Ovary (tissue), 9 donors: ENCODE data around the gene WWTR1. TPM values are rescaled to one million over a fixed set of nuclear protein-coding genes. Genes with fewer than 3 reads are reported as not detected.

ENCODE experiments used
- DNase-seq, 5 donors: peaks; one replicate each; pipeline ENCODE4 v3.0.0-alpha.2; 2019 to 2020
- H3K27ac ChIP-seq, 2 donors: fragments of 200-600 bp; one replicate each; pipeline versions ENCODE4 v1.5.1 to v1.8.0; 2019 to 2022
- H3K27me3 ChIP-seq: fragments of 200-600 bp; one replicate; pipeline ENCODE4 v1.8.0; 2022
- H3K36me3 ChIP-seq: fragments of 200-600 bp; sonication (generic); one replicate; pipeline ENCODE4 v1.5.1; 2019
- H3K4me1 ChIP-seq: one replicate; pipeline ENCODE4 v1.8.1; 2013; ENCODE audit warnings: mild to moderate bottlenecking, moderate library complexity; ENCODE audit not compliant: insufficient read depth
- H3K4me3 ChIP-seq: fragments of 200-600 bp; sonication (generic); one replicate; pipeline ENCODE4 v1.5.1; 2017
- H3K9me3 ChIP-seq, 2 donors: fragments of 200-600 bp in 1 of 2; sonication (generic) in 1 of 2; one replicate each; pipeline versions ENCODE4 v1.5.1 to v1.8.1; 2013 to 2019; ENCODE audit warnings: mild to moderate bottlenecking in 1 of 2, moderate library complexity in 1 of 2
- EP300 ChIP-seq: sonication (generic); formaldehyde crosslinking; IDR thresholded peaks from one replicate; pipeline ENCODE4 v1.6.1; 2017; ENCODE audit warnings: antibody characterized with exemption
- POLR2A ChIP-seq: fragments of 450-650 bp; IDR thresholded peaks from one replicate; pipeline ENCODE4 v1.6.1; 2017; ENCODE audit warnings: antibody characterized with exemption, mild to moderate bottlenecking, moderate library complexity
- WGBS, 3 donors: extraction: QIAGEN DNeasy Blood & Tissue Kit in 1 of 3; methylation state at CpG; one replicate each; pipeline versions ENCODE4 v1.1.5 to v1.1.7; 2013 to 2017; 5-methylcytosine and 5-hydroxymethylcytosine counted together
- intact Hi-C, 4 donors: fragments of 100-400 bp; cut with DNase I; formaldehyde crosslinking; loops; one replicate each; pipeline versions ENCODE4 v1.11.0 to v1.15.1; 2022 to 2023
- polyA plus RNA-seq, 2 donors: library from polyadenylated mRNA; stranded (reverse); fragments of 200-250 nt in 1 of 2; fragments of 350-450 nt in 1 of 2; fragmentation: Illumina TruSeq in 1 of 2; extraction: RNeasy Lipid Tissue Mini Kit (QIAGEN cat#74804) in 1 of 2; gene quantifications; one replicate each; pipeline ENCODE4 v1.2.3, GENCODE V29; 2013 to 2014
- total RNA-seq, 7 donors: library from RNA; depleted of rRNA in 2 of 7; stranded (reverse); fragments of >200 nt in 2 of 7; fragmentation: NEBNext Ultra II Directional in 3 of 7; extraction: Animal tissue kit (Norgen Biotek cat#: 25700) in 3 of 7; gene quantifications; one replicate each; pipeline versions ENCODE4 v1.1.0 to v1.2.4, GENCODE V29; 2016 to 2023
- TF ChIP-seq, protein P1 (sequence below), 3 donors: fragments of 450-650 bp in 2 of 3; fragments of 200-600 bp in 1 of 3; IDR thresholded peaks; one replicate each; pipeline versions ENCODE4 v1.5.1 to v1.8.0; 2016 to 2022; ENCODE audit warnings: antibody characterized with exemption in 3 of 3, mild to moderate bottlenecking in 1 of 3
- donor health status: DM: no; HTN: no; CAD: no; lungs with moderate emphysema.
- donor health status: DM: no; HTN: no; CAD: no.
- donor health status: Bipolar disorder and iron deficiency.
- donor health status: DM: yes; HTN: yes; CAD: no.
- donor health status: DM: no; HTN: no; CAD: no.
- donor health status: DM: yes; HTN: yes; CAD: no.

WWTR1 gene
- total and polyA plus RNA-seq, 9 donors, result 65.4 to 160 (median 96.4) TPM

- no peaks in the 10 kb centered on the region for H3K36me3 ChIP-seq
- TF ChIP-seq EP300, result no peak
- TF ChIP-seq POLR2A, result no peak
- TF ChIP-seq, protein P1, sequence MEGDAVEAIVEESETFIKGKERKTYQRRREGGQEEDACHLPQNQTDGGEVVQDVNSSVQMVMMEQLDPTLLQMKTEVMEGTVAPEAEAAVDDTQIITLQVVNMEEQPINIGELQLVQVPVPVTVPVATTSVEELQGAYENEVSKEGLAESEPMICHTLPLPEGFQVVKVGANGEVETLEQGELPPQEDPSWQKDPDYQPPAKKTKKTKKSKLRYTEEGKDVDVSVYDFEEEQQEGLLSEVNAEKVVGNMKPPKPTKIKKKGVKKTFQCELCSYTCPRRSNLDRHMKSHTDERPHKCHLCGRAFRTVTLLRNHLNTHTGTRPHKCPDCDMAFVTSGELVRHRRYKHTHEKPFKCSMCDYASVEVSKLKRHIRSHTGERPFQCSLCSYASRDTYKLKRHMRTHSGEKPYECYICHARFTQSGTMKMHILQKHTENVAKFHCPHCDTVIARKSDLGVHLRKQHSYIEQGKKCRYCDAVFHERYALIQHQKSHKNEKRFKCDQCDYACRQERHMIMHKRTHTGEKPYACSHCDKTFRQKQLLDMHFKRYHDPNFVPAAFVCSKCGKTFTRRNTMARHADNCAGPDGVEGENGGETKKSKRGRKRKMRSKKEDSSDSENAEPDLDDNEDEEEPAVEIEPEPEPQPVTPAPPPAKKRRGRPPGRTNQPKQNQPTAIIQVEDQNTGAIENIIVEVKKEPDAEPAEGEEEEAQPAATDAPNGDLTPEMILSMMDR (IDR thresholded peaks at IDR 0.05), result no peak
- H3K4me1 ChIP-seq, result no peaks in the 10 kb centered on the region
- H3K27ac ChIP-seq, result no peak overlapping the region
- no peaks in the 10 kb centered on the region for H3K27me3 ChIP-seq
- no peak overlapping the region for H3K4me3 ChIP-seq
- DNase-seq, result no peak
- intact Hi-C loops, result no loop called here
- 92 to 97% (median 93%) methylated on average over 2 of the region's 2 CpGs for WGBS, 3 donors
- H3K9me3 ChIP-seq, result no peaks in the 10 kb centered on the region
These were observed 29.2 kb upstream of the WWTR1 start for GRCh38 chr3:149686996-149687395.

GRCh38 chr3:149678351-149678950 lies 20.6 kb upstream of the WWTR1 start:
- no peak for TF ChIP-seq EP300
- TF ChIP-seq POLR2A, result no peak
- TF ChIP-seq, protein P1 (IDR thresholded peaks at IDR 0.05), result no peak
- Histone ChIP-seq H3K27ac (no peak overlapping the region), H3K27me3 (no peaks in the 10 kb centered on the region), H3K4me3 (no peak overlapping the region), H3K4me1 (no peaks in the 10 kb centered on the region), H3K36me3 (no peaks in the 10 kb centered on the region), H3K9me3 (no peaks in the 10 kb centered on the region)
- intact Hi-C loops, result no loop called here
- 90 to 95% (median 94%) methylated on average over 7 of the region's 7 CpGs for WGBS, 3 donors
- DNase-seq, result no peak

- Histone ChIP-seq H3K36me3 (no peaks in the 10 kb centered on the region), H3K9me3 (no peaks in the 10 kb centered on the region), H3K27ac (no peak overlapping the region), H3K4me3 (no peak overlapping the region), H3K4me1 (no peaks in the 10 kb centered on the region), H3K27me3 (no peaks in the 10 kb centered on the region)
- intact Hi-C loops, result no loop called here
- 95 to 100% (median 98%) methylated on average over 1 of the region's 1 CpG for WGBS, 3 donors
- DNase-seq, result no peak
- TF ChIP-seq EP300 (no peak), POLR2A (no peak)
- TF ChIP-seq, protein P1 (IDR thresholded peaks at IDR 0.05), result no peak
These were observed 15.6 kb upstream of the WWTR1 start for GRCh38 chr3:149673393-149673792.

DNA sequence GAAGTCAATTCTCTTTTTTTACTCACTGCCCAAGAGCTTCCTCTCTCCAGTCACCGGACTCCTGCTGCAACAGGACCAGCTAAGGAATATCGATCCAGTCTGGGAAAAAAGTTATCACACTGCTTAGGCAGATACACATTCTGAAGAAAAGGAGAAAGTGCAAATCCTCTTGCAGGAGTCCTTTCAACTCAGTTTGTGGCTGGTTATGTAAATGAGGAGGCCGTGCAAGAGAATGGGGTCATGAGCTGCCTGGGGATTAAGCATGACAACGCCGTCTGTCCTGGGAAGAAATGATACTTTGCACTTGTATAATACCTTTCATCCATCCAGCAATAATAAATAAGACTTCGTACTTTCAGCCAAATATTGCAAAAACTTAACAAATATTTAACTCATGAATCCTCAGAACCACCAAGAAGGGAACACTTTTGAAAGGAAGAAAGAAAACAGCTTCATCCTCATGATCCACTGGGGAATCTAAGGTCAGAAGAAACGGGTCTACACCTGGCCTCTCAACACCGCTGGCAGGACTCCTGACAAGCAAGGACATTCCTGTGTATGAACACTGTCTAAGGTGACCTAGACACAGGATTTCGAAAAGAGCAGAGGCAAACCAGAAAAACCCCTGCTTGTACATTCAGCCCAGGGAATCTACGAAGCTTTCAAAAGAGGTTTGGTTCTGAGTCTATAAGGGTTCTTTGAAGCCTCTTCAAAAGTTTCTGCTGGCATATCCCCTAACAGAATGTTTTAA lies 13.1 kb upstream of the WWTR1 start:
- H3K36me3 ChIP-seq, result no peaks in the 10 kb centered on the region
- no peaks in the 10 kb centered on the region for H3K27me3 ChIP-seq
- TF ChIP-seq POLR2A (no peak), EP300 (no peak)
- TF ChIP-seq, protein P1 (IDR thresholded peaks at IDR 0.05), result no peak
- no peak for DNase-seq
- no peak overlapping the region for H3K27ac ChIP-seq
- no peaks in the 10 kb centered on the region for H3K9me3 ChIP-seq
- WGBS, 3 donors, result 53 to 62% (median 58%) methylated on average over 10 of the region's 10 CpGs
- intact Hi-C loops, result no loop called here
- no peak overlapping the region for H3K4me3 ChIP-seq
- no peaks in the 10 kb centered on the region for H3K4me1 ChIP-seq
